AML-193 (cell line): Measurements from ENCODE around the gene THSD4.
"Not testable (repeated sequence)": the region's sequence is repeated elsewhere in the genome, so short reads cannot be mapped to it uniquely, and the experiment has no call there.

Experiments
- DNase-seq, 2 experiments: peaks; one replicate each; lab custom pipeline; 2025; lab: John Stamatoyannopoulos, UW

Gene THSD4

DNA sequence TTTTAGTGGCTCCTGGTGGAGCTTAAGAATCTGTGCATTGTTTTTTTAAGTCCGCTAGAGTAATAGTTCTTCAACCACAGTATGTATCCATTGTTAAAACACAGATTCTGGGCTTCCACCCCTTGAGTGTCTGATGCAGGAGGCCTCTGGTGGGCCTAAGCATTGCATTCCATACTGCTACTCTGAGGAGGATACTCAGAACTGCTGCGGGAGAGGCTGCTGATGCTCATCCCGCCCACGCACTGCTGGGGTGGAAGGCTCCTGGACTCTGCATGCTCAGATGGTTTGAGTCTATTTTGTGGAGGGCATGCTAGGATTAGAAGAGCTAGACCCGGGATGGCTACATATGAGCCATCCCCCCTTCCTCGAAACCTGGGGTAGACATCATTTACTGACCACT lies 74.4 kb downstream of the THSD4 start:
- DNase-seq: no peak

- DNase-seq: no peak
These were observed 76.0 kb downstream of the THSD4 start for GRCh38 chr15:71191296-71191695.

GRCh38 chr15:71192816-71193215 lies 77.5 kb downstream of the THSD4 start:
- no peak for DNase-seq

GRCh38 chr15:71194286-71194685 lies 79.0 kb downstream of the THSD4 start:
- DNase-seq: no peak

DNA sequence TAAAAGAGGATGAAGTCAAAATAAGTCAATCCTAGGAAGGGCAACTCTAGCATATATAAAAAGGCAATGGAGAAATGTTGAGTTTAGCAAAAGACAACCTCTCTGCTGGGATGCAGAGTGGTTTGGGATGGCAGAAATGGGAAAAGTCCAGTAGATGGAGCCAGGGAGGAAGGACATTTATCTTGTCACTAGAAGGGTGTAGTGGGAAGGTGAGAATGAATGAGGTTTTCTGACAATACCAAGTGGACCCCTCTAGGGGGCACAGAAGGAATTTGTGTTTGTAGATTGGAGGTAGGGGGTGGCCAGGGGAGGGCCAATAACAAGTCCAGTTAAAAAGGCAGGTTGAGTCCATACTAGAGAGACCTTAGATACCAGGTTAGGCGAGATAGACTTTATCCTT lies 80.0 kb downstream of the THSD4 start:
- DNase-seq: no peak

GRCh38 chr15:71197620-71198019 lies 82.3 kb downstream of the THSD4 start:
- no peak for DNase-seq

GRCh38 chr15:71198846-71199245 lies 83.6 kb downstream of the THSD4 start:
- DNase-seq: no peak

- no peak for DNase-seq
These were observed 84.4 kb downstream of the THSD4 start for GRCh38 chr15:71199384-71200351.

DNA sequence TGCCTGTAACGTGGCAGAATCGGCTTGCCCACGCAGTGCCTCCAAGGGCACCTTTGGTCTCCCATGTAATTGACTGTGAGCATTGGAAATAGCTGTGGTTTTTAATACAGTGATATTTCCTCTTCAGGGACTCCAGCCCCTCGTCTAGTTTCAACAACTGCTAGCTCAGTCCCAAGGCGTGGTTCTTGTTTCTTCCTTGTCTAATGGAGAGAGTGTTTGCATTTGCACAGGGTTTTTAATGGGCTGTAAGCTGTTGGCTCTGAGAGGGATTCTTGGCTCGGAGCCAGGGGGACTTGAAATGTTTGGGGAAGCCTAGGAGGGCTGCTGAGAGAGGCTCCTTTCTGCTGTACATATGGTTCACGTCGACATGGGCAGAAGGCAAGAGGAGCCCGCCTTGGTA lies 86.2 kb downstream of the THSD4 start:
- no peak for DNase-seq

DNA sequence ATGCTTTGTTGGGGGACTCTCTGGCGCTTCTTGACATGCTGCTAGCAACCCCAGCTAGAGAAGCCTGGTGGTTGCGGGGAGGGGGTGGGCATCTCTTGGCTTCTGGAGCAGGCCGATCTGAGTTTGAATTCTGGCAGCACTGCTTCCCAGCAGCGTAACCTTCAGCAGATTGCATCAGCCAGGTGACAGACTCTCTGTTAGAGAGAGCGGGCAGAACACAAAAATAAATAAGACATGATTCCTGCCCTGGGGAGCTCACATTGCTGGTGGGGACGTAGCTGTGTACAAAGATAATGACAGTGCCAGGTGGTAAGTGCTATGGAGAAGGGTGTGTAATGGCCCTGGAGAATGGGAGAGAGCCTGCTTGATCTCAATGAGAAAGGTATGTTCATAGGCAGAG lies 87.4 kb downstream of the THSD4 start:
- no peak for DNase-seq

DNA sequence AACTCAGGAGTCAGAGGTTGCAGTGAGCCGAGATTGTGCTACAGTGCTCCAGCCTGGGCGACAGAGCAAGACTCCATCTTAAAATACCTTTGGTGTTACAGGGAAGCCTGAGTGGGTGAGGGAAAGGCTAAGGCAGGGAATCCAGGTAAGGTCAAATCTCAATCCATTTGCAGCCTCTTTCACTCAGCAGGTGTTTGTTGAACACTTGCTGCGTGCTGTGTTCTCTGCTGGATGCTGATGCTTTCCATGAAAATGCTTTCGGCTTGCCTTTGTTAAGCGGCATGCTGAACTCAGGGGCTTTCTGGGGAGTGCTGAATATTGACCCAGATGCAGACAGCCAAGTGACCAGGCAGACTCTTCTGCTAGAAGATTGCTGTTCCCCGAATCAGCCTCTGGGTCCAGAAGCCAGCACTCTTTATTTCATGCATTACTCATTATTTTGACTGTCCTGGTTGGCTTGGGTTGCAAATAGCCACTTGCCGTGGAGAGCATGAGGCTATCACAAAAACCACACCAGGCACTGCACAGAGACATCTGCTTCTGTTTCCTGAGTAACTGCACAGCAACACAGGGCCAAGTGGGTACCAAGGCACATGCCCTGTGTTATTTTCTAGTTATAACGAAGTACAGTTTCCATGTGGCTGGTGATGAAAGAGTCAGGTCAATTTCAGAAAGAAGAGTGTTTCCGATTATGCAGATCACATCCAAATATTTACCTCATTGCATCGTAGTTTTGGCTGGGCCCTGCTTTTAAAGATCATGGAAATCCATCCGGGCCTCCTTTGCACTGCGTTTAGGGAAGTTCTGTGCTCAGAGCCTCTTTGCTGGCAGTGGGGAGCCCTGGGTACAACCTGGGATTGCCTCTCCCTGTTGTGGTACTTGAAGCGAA lies 88.6 kb downstream of the THSD4 start:
- no peak for DNase-seq

DNA sequence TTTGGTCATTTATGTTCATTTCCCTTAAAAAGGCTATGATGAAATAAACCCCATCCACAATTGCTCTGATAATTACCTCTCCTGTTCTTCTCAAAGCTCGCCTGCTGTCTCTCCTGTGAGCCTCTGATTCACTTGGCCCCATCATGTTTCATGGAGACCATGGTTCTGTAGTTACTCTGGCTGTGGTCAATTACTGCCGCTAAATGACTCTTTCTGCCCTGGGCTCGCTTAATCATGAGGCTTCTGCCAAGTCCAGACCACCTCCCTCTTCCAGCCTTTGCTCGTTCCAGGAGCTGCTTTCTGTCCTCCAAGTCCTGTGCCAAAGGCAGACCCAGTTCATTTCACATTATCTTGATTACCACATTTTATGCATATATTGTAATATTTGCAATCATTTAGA lies 91.9 kb downstream of the THSD4 start:
- no peak for DNase-seq

- DNase-seq: no peak
These were observed 96.9 kb downstream of the THSD4 start for GRCh38 chr15:71212146-71212545.

- not testable (repeated sequence) for DNase-seq
These were observed 98.7 kb downstream of the THSD4 start for GRCh38 chr15:71213943-71214342.

GRCh38 chr15:71215126-71215894 lies 100.0 kb downstream of the THSD4 start:
- no peak for DNase-seq

GRCh38 chr15:71218272-71218805 lies 103.1 kb downstream of the THSD4 start:
- no peak for DNase-seq

- DNase-seq: no peak
These were observed 103.8 kb downstream of the THSD4 start for GRCh38 chr15:71219101-71219500.

- no peak for DNase-seq
These were observed 104.4 kb downstream of the THSD4 start for GRCh38 chr15:71219645-71220044.

GRCh38 chr15:71220828-71221227 lies 105.6 kb downstream of the THSD4 start:
- no peak for DNase-seq

DNA sequence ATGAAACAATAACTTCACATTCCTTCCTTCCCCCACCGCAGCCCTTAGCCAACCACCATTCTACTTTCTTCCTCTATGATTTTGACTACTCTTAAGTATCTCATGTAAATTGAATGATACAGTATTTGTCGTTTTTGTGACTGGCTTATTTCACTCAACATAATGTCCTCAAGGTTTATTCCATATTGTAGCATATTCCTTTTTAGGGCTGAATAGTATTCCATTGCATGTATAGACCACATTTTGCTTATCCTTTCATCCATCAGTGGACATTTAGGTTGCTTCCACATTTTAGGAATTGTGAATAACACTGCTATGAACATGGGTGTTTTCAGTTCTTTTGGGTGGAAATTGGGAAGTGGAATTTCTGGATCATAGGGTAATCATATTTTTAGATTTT lies 106.1 kb downstream of the THSD4 start:
- DNase-seq: no peak

- DNase-seq: no peak
These were observed 108.2 kb downstream of the THSD4 start for GRCh38 chr15:71223516-71223915.

DNA sequence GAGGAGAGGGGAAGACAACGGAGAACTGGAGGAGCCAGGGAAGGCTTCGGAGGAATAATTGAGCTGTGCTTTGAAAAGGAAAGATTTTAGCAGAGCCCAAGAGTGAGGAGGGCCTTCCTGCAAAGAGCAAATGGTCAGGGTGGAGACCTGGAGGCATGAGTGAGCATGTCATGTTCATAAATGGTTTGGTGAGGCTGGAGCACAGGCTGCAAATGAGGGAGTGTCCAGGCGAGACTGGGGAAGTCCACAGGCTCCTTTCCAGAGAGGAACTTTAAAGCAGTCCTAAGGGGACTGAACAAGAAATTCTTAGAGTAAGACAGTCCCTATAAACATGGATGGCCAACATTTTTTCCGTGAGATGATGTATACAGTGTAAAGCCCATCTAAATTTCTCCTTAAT lies 108.8 kb downstream of the THSD4 start:
- no peak for DNase-seq
